Omental fat pad (tissue), 4 donors: ENCODE measurements around the gene IPO13. TPM values are rescaled to one million over a fixed set of nuclear protein-coding genes. Genes with fewer than 3 reads are reported as not detected.

Experiments used
- ATAC-seq: fragments of 150-250 bp; one replicate; pipeline ENCODE4 v1.9.1; 2016; ENCODE audit warnings: mild to moderate bottlenecking, moderate library complexity; ENCODE audit not compliant: low FRiP score
- DNase-seq: peaks from one replicate; pipeline ENCODE4 v3.0.0-alpha.2; 2019; ENCODE audit warnings: low spot score
- CTCF ChIP-seq, 3 donors: fragments of 450-650 bp; IDR thresholded peaks; one replicate each; pipeline ENCODE4 v1.5.1; 2016 to 2017; ENCODE audit warnings: antibody characterized with exemption in 3 of 3, mild to moderate bottlenecking in 3 of 3, moderate library complexity in 2 of 3
- total RNA-seq, 4 donors: library from RNA; depleted of rRNA; stranded (reverse); fragments of >200 nt; gene quantifications; one replicate each; pipeline ENCODE4 v1.1.0, GENCODE V29; 2016

IPO13 gene
- total RNA-seq, 4 donors from 2014 or later = 18.7 to 23.2 (median 21.1) TPM

DNA sequence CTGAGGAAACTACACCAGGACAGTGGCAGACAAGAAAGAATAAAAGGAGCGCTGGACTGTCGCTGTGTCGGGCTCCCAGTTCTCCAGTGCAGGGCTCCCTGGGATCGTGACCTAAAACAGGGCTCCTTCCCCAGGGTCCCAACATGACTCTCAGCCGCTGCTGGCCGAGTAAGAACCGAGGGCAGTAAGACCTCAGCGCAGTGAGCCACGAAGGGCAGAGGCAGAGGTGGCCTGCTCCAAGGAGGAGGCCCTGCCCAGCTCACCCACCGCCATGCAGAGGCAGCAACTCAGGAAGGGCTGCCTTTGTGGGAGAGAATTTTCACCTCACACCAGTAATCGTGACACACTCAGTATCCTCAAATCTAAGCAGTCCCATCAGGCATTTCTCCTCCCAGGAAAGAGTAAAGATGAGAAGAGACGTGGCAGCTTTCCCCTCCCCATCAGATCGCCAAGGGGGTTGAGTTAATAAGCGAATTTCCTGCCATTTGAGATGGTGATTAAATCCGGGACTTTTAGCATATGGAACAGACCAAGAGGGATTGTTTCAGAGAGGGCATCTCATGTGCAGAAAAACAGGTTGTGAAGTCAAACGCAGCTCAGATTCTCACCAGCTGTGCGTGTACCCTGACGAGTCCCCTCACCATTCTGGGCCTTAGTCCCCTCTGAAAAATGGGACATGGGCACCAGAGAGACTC, 32.9 kb upstream of the IPO13 start:
- no peak for TF ChIP-seq CTCF (IDR thresholded peaks at IDR 0.05)
- ATAC-seq (no peak), DNase-seq (no peak)

- TF ChIP-seq CTCF (IDR thresholded peaks at IDR 0.05) = no peak
- no peak for DNase-seq
- ATAC-seq = no peak
Observed at GRCh38 chr1:43914576-43915525, 31.9 kb upstream of the IPO13 start.

- no peak for TF ChIP-seq CTCF (IDR thresholded peaks at IDR 0.05)
- DNase-seq (no peak), ATAC-seq (no peak)
Observed at GRCh38 chr1:43919906-43920305, 26.8 kb upstream of the IPO13 start.

DNA sequence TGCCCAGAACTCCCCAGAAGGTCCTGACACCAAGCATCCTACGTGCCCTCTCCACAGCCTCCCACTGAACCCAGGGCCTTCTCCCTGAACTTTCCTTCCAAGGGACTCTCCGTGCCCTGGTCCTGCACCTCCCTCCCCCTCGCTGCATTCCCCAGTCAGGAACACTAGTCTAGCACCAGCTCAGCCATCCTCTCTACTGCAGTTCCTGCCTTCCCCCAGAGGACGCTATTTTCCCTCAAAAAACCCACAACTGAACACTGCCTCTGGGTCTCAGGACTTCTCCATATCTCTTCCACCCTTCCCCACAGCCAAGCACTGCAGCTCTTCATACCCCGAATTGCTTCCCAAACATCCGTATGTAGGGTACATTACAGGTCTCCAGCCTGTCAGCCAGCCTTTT, 25.7 kb upstream of the IPO13 start:
- TF ChIP-seq CTCF (IDR thresholded peaks at IDR 0.05) = no peak
- DNase-seq (no peak), ATAC-seq (no peak)

DNA sequence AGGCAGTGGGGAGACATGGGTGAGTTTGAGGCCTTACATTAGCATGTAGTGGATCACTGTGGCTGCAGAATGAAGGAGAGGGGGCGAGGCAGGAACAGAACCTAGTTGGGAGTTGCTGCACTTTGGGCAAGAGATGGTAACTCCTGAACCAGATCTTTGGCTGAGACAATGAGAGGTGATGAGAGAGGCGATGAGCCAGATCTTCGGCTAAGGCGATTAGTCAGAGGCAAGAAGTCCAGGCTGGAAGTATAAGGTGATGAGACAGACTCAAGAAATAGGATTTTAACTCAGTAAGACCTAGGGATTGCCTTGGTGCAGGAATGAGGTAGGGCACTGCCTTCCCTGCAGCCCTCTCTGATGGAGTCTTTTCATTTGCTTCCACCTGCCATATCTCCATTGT, 22.2 kb upstream of the IPO13 start:
- TF ChIP-seq CTCF (IDR thresholded peaks at IDR 0.05) = no peak
- DNase-seq (no peak), ATAC-seq (no peak)

DNA sequence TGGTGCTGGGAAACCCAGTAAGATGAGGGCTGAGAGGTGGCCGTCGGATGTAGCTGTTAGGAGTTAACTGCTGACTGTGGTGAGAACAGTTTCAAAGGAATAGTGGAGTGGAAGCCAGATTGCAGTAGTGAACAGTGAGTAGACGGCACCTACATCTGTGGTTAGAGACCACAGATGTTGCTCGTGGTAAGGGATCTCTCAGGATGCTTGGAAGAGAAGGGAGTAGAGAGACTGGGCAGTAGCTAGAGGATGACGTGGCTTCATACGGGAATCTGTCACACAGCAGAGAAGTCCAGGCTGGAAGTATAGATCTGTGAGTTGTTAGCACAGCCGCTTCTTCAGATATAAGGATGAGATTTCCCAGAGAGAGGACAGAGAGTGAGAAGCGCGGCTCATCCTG, 20.9 kb upstream of the IPO13 start:
- no peak for TF ChIP-seq CTCF (IDR thresholded peaks at IDR 0.05)
- no peak for DNase-seq
- no peak for ATAC-seq
